Dedifferentiated amniotic fluid mesenchymal stem cell (primary cell): ENCODE measurements around the gene LPAR3.

Experiments
- DNase-seq: peaks from one replicate; pipeline ENCODE4 v3.0.0-alpha.2; 2016; ENCODE audit errors: extremely low spot score

LPAR3 gene

GRCh38 chr1:84827976-84828375, 65.0 kb downstream of the LPAR3 start:
- no peak for DNase-seq

GRCh38 chr1:84827555-84827954, 65.5 kb downstream of the LPAR3 start:
- no peak for DNase-seq

- DNase-seq: no peak
Observed at GRCh38 chr1:84825161-84825560, 67.8 kb downstream of the LPAR3 start.

GRCh38 chr1:84823991-84824390, 69.0 kb downstream of the LPAR3 start:
- DNase-seq: no peak

GRCh38 chr1:84823511-84823910, 69.5 kb downstream of the LPAR3 start:
- DNase-seq: no peak

GRCh38 chr1:84810343-84810742, 82.7 kb downstream of the LPAR3 start:
- DNase-seq: no peak

GRCh38 chr1:84809023-84809422, 84.0 kb downstream of the LPAR3 start:
- DNase-seq: no peak

GRCh38 chr1:84803604-84804003, 89.4 kb downstream of the LPAR3 start:
- DNase-seq: no peak

- DNase-seq: no peak
Observed at GRCh38 chr1:84802567-84803232, 90.3 kb downstream of the LPAR3 start.

- no peak for DNase-seq
Observed at GRCh38 chr1:84800090-84801073, 92.6 kb downstream of the LPAR3 start.

- DNase-seq: no peak
Observed at GRCh38 chr1:84797603-84798002, 95.4 kb downstream of the LPAR3 start.

- no peak for DNase-seq
Observed at GRCh38 chr1:84795966-84796600, 96.9 kb downstream of the LPAR3 start.

- DNase-seq: no peak
Observed at GRCh38 chr1:84795213-84795612, 97.8 kb downstream of the LPAR3 start.

- DNase-seq: no peak
Observed at GRCh38 chr1:84792421-84792820, 100.6 kb downstream of the LPAR3 start.

GRCh38 chr1:84789014-84789413, 104.0 kb downstream of the LPAR3 start:
- DNase-seq: no peak

- DNase-seq: no peak
Observed at GRCh38 chr1:84785271-84786036, 107.6 kb downstream of the LPAR3 start.

GRCh38 chr1:84782881-84783280, 110.1 kb downstream of the LPAR3 start:
- no peak for DNase-seq

GRCh38 chr1:84781946-84782771, 110.8 kb downstream of the LPAR3 start:
- DNase-seq: no peak

GRCh38 chr1:84780000-84780716, 112.8 kb downstream of the LPAR3 start:
- DNase-seq: no peak

GRCh38 chr1:84776639-84777038, 116.4 kb downstream of the LPAR3 start:
- no peak for DNase-seq
